Coronary artery (tissue), 2 donors: ENCODE data around the gene PHKG2.

Experiments used
- DNase-seq: peaks from one replicate; pipeline ENCODE4 v3.0.0-alpha.2; 2017; ENCODE audit warnings: low spot score
- H3K27ac ChIP-seq, 2 donors: fragments of 200-600 bp; sonication (generic); one replicate each; pipeline ENCODE4 v1.5.1; 2016 to 2019
- H3K4me3 ChIP-seq: fragments of 200-600 bp; sonication (generic); 2 replicates; pipeline ENCODE4 v1.5.1; 2016; ENCODE audit warnings: mild to moderate bottlenecking, moderate library complexity
- CTCF ChIP-seq: fragments of 200-600 bp; sonication (generic); IDR thresholded peaks from one replicate; pipeline ENCODE4 v1.5.1; 2019; ENCODE audit warnings: antibody characterized with exemption

PHKG2 gene

GRCh38 chr16:30761928-30762902 lies 14.0 kb downstream of the PHKG2 start, which contains the start of the genes CFAP119 and RNF40:
TSS of gene CFAP119 (minus strand) at chr16:30762062. CDS start at chr16:30761748, 314 bp downstream.
TSS of gene RNF40 (plus strand) at chr16:30762322. CDS start at chr16:30762546, 224 bp downstream.
- Histone ChIP-seq H3K4me3 (peak within 1 kb of the TSS; percentile 92), H3K27ac (peak within 1 kb of the TSS; percentile 90 to 97)
- peak; percentile 98 for DNase-seq
- TF ChIP-seq CTCF: no peak

GRCh38 chr16:30762991-30763725 lies 14.9 kb downstream of the PHKG2 start:
- H3K4me3 ChIP-seq: peak overlapping the region; percentile 92
- DNase-seq: no peak
- TF ChIP-seq CTCF: no peak
- H3K27ac ChIP-seq: peak overlapping the region; percentile 90 to 97

- Histone ChIP-seq H3K4me3 (no peak overlapping the region), H3K27ac (no peak overlapping the region)
- no peak for DNase-seq
- TF ChIP-seq CTCF: no peak
Observed at GRCh38 chr16:30764086-30764485, 15.9 kb downstream of the PHKG2 start.

- TF ChIP-seq CTCF: no peak
- Histone ChIP-seq H3K27ac (no peak overlapping the region), H3K4me3 (no peak overlapping the region)
- no peak for DNase-seq
Observed at GRCh38 chr16:30764816-30765465, 16.7 kb downstream of the PHKG2 start.

- Histone ChIP-seq H3K27ac (no peak overlapping the region), H3K4me3 (no peak overlapping the region)
- DNase-seq: no peak
- no peak for TF ChIP-seq CTCF
Observed at GRCh38 chr16:30766206-30766932, 18.1 kb downstream of the PHKG2 start.

GRCh38 chr16:30766933-30767284 lies 18.7 kb downstream of the PHKG2 start:
- TF ChIP-seq CTCF: no peak
- DNase-seq: no peak
- no peak overlapping the region for H3K27ac ChIP-seq
- H3K4me3 ChIP-seq: no peak overlapping the region
